DLD1 (cell line): ENCODE data around the gene EIF5A.

Source experiments
- in situ Hi-C: cut with HindIII; loops from 2 replicates; pipeline ENCODE4 v1.10.0; 2017; ENCODE audit warnings: low sequenced_read_pairs

Gene EIF5A

DNA sequence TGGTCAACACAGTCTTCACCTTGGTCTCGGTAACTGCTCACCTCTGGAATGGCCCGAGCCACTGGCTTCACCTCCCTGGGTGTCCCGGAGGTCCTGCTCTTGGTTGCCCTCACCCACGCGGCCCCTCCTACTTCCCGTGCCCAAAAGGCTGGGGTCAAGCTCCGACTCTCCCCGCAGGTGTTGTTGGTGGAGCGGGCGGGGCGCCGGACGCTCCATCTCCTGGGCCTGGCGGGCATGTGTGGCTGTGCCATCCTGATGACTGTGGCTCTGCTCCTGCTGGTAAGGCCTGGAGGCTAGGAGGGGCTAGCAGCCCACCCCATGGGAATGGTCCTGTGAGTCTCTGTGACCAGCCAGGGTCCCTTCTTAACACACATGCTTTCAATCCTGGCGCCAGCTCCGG lies 22.5 kb upstream of the EIF5A start:
- in situ Hi-C loops = no loop called here

DNA sequence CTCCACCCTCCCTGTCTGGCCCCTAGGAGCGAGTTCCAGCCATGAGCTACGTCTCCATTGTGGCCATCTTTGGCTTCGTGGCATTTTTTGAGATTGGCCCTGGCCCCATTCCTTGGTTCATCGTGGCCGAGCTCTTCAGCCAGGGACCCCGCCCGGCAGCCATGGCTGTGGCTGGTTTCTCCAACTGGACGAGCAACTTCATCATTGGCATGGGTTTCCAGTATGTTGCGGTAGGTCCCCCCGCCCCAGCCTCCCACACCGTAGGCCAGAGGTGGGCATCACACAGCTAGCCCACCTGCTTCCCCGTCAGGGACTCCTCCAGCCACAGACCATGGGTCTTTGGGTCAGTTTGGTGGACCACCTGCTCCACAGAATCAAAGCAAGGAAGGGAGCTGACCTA lies 21.7 kb upstream of the EIF5A start:
- in situ Hi-C loops = no loop called here

DNA sequence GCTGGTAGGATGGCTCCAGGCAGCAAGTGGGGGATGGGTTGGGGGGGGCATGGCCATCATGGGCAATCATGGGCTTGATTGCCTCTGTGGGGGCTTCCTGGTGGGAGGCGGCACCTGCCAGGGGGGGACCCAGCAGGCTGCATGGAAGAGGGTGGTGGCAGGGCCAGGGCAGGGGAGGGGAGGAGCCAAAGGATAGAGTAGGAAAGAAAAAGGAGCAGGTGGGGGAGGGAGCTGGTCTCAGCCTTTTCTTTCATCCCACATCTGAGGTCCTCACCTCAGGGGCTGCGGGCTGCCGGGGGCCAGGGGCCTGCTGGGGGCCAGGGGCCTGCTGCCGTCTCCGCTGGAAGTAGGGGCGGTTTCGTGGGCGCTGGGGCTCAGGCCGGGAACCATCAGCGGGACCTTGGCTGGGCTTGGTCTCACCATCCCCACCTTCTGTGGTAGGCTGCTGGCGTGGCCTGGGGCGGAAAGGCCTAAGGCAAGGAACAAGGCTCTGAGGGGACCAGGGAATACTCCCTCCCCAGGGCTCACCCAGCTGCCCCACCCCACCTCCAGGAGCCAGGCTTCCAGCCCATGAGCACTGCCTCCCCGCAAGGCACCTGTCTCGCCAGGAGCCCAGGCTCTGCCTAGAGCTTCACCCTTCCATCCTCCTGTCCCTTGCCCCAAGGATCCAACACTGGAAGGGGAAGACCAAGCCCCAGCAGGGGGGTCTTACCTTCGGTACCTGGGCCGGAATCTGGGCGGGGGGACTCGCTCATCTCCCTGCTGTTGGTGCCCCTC lies 18.0 kb upstream of the EIF5A start:
- in situ Hi-C loops = no loop called here

DNA sequence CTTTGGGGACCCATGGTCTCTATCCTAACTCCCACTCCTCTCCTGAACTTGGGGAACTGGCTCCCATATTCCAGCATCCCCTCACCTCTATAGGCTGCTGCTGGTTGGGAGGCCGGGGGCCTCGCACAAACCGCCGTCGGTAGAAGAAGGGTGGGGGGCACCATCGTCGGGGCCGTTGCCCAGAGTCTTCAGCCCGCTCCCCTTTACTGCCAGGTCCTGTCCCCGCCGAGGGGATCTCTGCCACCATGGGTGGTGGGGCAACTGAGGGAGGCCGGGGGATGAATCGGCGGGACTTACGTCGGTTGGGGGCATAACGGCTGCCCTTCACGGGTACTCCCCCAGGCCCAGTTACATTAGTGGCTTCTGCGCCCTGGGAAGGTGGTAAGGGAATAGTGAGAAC lies 17.3 kb upstream of the EIF5A start:
- in situ Hi-C loops = no loop called here

DNA sequence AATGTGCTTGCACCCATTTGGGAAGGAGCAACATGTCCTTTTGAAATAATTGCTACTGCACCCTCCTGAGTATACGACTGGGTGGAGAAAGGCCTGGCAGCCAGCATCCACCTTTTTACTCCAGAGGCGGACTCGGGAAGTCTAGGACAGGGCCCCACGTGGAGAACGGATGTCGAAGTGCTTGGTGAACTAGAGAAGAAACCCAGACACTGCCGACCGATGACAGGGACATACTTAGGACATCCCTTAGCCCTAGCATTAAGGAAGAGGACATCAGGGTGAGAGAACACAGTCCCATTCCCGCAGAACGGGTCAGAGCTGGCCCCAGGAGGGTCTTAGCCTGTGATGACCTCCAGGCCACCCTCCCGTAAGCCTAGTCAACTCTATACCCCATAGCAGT lies 16.7 kb upstream of the EIF5A start:
- in situ Hi-C loops = no loop called here

DNA sequence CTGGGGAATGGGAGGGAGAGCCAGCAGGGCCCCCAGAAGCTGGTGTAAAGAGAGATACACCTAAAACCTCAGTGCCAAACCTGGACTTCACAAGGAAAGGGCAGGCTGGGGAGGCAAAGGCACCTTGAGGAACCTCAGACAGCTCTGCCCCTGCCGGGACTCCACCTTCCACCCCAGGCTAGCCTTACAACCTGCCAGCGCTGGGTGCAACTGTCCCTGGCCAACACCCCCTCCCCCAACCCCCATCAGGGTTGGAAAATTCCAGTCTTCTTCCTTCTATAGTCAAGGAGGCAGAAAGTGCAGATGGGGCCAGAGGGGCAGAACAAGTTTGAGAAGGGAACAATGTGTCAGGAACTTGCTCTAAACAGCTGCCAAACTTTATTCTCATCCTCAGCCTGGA lies 15.2 kb upstream of the EIF5A start:
- in situ Hi-C loops = no loop called here

DNA sequence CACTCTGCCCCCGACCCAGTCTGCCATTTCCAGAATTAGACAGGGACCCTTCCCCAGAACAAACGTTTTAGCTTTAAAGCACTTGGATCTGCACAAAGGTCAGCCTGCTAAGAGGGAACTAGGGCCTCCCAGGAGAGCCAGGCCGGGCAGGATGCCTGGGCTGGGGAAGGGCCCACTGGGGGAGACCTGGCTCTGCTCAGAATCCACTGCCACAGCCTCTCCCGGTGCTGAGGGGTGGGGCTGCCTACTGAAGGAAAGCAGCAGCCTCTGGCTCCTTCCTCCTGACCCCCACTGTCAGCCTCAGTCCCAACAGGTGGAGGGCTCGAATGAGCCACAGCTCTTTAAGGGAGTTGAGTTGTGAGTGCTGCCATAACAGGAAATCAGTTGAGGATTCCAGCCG lies 14.7 kb upstream of the EIF5A start:
- in situ Hi-C loops = no loop called here

DNA sequence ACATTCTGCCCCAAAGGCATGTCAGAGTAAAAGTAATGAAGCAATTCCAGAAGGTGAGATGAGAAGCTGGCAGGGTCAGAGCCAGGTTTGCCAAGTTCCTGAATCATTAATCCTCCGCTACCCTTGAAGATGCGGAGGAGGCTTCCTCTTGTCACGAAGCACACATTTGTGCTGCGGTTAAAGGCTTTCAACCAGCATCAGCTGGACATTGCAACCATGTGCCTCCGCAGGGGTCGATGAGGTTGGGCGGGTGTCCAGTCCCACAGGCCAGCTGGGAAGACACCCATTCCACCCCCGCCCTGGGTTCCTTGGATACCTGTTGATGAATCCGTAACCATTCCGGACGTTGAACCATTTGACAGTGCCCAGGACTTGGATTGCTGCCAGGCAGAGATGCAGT lies 14.3 kb upstream of the EIF5A start:
- in situ Hi-C loops = no loop called here

DNA sequence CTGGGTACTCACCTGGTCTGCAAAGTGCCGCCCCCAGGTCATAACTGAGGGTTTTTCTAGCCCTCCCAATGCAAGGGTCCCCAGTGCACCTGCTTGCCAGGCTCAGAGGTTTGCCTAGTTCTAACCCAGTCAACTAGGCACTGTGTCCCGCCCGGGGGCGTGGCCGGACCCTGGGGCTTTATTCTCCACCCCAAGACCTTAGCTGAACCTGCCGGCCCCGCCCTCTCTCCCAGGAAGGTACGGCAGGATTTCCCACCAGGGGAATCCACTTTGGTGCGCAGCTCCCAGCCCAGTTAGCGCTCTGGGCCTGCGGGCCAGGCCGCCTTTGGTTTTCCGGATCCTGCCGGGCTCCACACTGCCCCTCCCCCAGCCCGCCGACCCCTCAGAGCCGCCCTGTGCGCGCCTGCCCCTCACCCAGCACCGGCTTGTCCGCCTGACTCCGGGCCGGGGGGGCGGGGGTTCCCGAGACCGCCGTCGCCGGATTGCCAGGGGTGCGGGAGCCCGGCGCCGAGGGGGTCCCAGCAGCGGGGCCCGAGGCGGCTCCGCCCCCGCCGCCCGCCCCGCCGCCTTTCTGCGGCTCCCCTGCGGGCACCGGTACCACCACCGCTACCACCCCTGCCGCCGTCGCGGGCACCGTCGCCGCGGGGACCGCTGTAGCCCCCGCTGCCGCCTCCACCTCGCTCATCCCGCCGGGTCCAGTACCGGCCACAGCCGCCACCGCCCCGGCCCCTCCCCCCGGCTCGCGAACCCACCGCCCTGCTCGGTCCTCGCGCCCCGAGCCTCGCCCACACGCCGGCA lies 13.4 kb upstream of the EIF5A start:
- in situ Hi-C loops = no loop called here

DNA sequence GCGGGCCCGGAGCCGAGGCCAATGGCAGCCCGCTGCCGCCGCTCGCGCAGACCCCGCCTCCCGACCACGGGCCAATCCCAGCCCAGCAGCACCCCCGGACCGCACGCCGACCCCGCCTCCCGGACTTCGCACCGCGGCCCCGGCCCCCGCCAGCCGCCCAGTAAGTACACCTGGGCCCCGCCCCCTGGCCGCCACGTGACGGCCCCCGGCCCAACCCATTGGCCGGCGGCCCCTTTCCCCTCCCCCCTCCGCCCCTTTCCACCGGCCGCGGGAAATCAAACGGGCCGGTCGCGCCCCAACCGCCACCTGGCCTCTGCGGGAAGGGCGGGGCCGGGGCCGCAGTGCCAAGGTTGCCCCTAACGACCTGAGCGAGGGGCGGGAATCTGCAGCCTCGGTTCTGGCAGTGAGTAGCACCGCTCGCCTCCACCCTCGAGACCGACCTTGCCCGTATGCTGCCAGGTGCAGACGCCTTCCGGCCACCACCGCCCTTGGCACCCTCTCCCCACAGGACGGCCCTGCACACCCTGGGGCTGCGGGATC lies 12.7 kb upstream of the EIF5A start, which contains the start of gene YBX2:
TSS of gene YBX2 (minus strand) at position 26 of the 540 bp plus-strand sequence. CDS start 139 bp downstream, outside the sequence.
- in situ Hi-C loops = no loop called here

DNA sequence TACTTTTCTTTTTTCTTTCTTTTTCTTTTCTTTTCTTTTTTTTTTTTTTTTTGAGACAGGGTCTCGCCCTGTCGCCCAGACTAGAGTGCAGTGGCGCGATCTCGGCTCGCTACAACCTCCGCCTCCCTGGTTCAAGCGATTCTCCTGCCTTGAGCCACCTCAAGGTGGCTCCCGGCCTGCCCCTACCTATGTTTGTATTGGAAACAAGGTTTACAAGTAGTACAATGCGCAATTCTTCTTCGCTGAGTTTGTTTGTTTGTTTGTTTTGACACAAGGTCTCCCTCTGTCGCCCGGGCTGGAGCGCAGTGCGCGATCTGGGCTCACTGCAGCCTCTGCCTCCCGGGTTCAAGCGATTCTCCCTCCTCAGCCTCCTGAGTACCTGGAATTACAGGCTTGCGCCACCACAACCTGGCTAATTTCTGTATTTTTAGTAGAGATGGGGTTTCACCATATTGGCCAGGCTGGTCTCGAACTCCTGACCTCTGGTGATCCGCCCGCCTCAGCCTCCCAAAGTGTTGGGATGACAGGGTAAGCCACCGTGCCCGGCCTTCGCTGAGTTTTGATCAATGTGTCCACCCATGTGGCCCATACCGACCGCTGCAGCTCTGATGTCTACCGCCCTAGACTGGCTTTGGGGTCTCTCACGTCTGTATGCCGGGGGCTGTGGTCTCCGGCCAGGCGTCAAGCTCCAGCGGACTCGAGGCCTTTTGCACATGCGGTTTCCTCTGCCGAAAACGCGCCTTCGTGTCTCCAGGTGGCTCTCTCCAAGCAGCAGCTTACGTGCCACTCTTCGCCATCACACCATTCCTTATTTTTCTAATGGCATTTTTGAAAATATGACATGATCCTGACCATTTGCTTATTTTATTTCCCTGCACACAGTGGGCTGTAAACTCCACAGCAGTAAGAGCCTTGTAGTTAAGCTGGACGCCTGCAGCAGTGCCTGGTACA lies 11.9 kb upstream of the EIF5A start:
- in situ Hi-C loops = no loop called here

DNA sequence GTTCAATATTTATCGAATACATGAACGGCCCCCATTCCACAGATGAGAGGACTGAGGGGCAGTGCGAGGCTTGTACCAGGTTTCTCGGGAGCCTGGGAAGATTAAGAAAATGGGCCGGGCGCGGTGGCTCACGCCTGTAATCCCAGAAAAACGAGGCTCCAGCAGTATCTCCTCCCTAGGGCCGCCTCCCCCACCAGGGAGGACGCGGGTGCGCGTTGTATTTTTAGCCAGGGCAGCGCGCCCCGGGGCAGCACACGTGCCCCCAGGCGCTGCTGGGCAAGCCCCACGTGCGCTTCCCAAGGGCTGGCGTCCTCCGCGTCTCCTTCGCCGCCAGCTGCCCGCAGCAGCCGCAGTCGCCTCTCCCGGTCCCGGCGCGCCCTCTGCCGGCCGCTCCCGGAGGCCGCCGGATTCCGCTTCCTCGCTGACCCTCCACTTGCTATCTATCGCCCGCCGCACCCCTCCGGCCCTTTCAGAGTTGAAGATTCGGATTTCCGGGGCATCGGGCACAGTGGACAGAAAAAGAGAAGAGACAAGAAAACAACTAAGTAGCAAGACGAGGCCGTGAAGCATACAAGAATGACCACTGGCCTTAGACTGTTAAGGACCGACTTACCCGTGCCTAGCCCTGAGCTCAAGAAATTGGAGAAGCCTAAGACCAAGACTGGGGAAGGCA lies 11.1 kb upstream of the EIF5A start:
- in situ Hi-C loops = no loop called here

DNA sequence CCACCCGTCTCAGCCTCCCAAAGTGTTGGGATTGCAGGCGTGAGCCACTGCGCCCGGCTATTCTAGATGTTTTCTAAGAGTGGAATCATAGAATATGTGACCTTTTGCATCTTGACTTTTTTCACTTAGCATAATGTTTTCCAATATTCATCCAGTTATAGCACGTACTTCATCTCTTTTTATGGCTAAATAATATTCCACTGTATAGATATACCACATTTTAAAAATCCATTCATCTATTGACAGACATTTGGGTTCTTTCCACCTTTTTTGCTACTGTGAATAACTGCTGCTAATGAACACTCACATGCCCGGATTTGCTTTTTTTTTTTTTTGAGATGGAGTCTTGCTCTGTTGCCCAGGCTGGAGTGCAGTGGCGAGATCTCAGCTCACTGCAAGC lies 3.2 kb upstream of the EIF5A start:
- in situ Hi-C loops = no loop called here

DNA sequence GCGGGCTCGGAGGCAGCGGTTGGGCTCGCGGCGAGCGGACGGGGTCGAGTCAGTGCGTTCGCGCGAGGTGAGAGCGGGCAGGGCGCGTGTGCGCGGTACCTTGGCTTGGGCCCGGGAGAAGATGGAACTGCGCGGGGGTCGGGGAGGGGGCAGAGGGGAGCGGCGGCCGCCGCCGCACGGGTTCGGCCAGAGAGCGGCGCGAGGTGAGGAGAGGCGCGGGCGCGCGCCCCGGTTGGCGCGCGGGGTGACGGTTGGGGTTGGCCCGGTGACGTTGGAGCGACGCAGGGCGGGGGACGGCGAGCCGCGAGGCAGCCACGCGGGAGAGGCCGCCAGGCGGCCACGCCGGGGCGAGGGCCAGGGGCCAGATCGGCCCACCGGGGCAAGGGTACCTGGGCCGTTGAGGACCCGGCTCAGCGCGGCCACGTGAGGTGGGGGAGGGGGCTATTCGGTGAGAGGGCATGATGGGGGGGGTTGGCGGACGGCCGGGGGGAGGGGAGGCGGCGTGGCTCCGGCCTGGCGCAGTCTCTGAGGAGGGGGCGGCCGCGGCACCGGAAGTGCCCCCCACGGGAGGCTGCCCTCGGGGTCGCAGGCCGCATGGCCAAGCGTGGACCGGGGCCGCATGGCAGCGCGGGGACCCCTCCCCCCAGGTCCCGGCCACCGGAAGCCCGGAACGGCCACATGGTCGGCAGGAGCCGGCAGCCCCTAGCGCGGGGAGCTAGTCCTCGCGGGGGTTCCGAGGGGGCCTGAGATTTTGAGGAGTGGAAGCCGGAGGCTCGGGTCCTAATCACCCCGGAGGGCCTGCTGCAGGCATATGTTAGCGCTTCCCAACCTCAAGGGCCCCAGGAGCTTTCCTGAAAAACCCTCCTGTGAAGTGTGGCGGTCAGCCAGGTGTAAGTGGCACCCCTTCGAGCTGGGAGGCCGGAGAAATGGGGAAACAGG lies 527 bp downstream of the EIF5A start:
- in situ Hi-C loops = no loop called here

DNA sequence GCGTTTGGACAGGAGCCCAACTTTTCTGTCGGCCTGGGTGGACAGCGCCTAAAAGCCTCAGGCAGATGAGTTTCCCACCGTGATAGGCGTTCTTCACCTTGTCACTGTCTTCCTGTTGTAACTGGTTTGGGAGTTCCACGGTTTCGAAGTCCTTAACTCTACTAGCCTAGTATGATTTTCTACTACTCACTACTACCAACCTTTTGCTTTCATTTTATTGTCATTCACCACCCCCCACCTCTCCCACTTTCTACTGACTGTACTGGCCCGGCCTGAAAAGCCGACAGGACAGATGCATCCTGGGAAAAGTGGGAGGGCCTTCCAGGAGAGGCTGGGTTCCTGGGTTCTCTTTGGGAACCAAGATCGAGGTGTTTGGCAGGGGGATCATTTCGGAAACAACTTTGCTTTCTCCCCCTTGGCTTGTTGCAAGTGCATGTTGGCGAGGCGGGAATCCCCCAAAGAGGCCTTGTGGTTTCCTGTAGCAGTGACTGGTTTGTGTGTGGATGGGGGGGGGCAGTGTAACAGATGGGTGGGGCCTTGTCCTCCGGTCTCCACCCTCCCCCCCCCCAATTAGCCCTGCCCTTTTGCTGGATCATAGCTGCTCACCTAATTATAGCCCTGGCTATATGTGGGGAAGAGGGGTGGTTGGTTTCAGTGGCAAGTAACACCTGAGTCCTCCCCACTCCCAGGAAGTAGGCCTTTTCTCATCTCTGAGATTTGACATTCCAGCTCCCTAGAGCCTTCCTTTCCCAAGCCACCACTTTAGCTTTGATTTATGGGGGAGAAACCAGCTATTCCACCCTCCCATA lies 1.4 kb downstream of the EIF5A start:
- in situ Hi-C loops = no loop called here

DNA sequence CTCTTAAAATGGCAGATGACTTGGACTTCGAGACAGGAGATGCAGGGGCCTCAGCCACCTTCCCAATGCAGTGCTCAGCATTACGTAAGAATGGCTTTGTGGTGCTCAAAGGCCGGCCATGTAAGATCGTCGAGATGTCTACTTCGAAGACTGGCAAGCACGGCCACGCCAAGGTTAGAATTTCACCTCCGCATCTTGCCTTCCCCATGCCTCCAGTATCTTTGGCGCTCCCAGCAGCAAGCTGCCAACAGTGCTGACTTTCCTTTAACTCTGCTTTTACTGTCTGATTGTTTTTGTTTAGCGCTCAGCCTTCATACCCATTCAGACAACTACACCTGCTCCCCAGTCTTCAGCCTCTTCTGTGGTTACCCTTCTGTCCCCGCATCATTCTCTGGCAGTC lies 2.2 kb downstream of the EIF5A start:
- in situ Hi-C loops = no loop called here

DNA sequence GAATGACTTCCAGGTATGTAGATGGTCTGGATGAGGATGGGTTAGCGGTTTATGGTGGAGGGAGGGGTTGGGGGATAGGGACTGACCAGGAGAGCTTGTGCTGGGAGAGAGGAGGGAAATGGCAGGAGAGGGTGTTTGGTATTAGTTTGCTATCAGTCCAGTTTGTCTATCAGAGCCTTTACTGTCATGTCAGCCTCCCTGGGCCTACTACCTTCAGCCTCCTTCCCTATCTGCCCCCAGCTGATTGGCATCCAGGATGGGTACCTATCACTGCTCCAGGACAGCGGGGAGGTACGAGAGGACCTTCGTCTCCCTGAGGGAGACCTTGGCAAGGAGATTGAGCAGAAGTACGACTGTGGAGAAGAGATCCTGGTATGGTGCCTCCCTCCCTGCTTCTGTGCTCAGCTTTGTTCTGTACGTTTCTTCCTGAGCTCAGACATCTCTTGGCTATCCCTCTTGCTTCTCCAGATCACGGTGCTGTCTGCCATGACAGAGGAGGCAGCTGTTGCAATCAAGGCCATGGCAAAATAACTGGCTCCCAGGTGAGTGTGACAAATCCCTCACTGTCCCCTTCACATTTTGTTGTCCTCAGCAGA lies 3.8 kb downstream of the EIF5A start:
- in situ Hi-C loops = no loop called here
